Muscle layer of colon (tissue), 2 donors: ENCODE measurements around the gene FZD1.

Experiments used
- H3K27ac ChIP-seq: one replicate; pipeline ENCODE4 v1.7.0; 2013; ENCODE audit warnings: low read depth, mild to moderate bottlenecking, low read length, moderate library complexity
- H3K27me3 ChIP-seq, 2 donors: one replicate each; pipeline ENCODE4 v1.7.0; 2013; ENCODE audit warnings: low read length in 2 of 2, mild to moderate bottlenecking in 2 of 2; ENCODE audit not compliant: insufficient read depth in 2 of 2, control insufficient read depth in 1 of 2
- H3K36me3 ChIP-seq: one replicate; pipeline ENCODE4 v1.7.0; 2013; ENCODE audit warnings: mild to moderate bottlenecking, low read length; ENCODE audit not compliant: insufficient read depth
- H3K4me1 ChIP-seq: one replicate; pipeline ENCODE4 v1.7.0; 2013; ENCODE audit warnings: mild to moderate bottlenecking, low read length; ENCODE audit not compliant: insufficient read depth
- H3K4me3 ChIP-seq, 2 donors: one replicate each; pipeline ENCODE4 v1.7.0; 2013; ENCODE audit warnings: low read length in 2 of 2, low read depth in 1 of 2, mild to moderate bottlenecking in 1 of 2, moderate library complexity in 1 of 2
- H3K9ac ChIP-seq: one replicate; pipeline ENCODE4 v1.7.0; 2013; ENCODE audit warnings: low read length
- H3K9me3 ChIP-seq: one replicate; pipeline ENCODE4 v1.7.0; 2013; ENCODE audit warnings: mild to moderate bottlenecking, low read length
- donor health status: abdominal sarcoma.
- donor health status: Adenocarcinoma of cecum.

Gene FZD1

DNA sequence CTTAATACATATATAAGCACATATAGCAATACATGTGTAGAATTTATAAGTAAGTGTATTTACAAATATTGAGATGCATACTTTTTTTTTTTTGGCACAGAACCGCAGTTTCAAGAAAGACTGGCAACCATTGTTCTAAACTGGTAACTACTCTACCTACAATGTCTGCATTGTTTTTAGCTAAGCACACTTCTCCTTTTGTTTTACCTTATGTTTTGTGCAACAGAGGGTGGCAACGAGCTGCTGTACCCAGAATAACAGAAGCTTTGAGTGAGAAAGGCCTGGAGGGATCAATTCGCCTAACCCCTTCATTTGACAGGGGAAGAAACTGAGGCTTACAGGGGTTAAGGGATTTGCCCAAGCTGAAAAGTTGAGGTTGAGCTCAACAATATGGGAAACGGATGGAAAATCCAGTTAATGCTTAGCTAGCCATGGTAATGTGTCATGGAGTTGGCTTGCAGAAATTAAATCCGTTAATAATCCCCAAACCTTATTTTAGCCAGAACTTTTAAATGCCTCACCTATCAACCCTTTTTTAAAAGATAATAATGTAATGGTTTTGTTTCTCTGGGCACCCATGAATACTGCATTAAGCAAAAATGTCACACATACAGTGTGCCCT lies 25.5 kb downstream of the FZD1 start:
- H3K4me3 ChIP-seq: no peak overlapping the region
- no peaks in the 10 kb centered on the region for H3K36me3 ChIP-seq
- H3K27ac ChIP-seq: no peak overlapping the region
- peaks cover 3% of the 10 kb centered on the region for H3K4me1 ChIP-seq
- no peak overlapping the region for H3K9ac ChIP-seq
- H3K27me3 ChIP-seq: no peaks in the 10 kb centered on the region
- H3K9me3 ChIP-seq: no peaks in the 10 kb centered on the region

DNA sequence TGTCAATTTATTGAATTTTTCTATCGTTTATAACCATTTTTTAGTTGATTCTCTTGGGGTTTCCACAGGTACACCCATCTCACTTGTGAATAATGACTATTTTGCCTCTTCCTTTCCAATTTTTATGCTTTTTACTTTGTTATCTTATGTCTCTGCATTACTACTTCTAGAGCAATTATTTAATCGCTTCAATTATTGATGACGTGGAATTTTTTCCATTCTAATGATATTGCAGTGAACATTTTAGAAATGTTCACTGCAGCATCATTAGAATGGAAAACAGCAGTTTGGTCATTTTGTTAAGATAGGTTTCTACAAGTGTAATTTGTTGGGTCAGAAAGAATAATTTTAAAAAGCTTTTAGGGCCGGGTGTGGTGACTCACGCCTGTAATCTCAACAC lies 27.1 kb downstream of the FZD1 start:
- Histone ChIP-seq H3K4me1 (peaks cover 3% of the 10 kb centered on the region), H3K9me3 (no peaks in the 10 kb centered on the region), H3K27me3 (no peaks in the 10 kb centered on the region), H3K4me3 (no peak overlapping the region), H3K9ac (no peak overlapping the region), H3K27ac (no peak overlapping the region), H3K36me3 (no peaks in the 10 kb centered on the region)

DNA sequence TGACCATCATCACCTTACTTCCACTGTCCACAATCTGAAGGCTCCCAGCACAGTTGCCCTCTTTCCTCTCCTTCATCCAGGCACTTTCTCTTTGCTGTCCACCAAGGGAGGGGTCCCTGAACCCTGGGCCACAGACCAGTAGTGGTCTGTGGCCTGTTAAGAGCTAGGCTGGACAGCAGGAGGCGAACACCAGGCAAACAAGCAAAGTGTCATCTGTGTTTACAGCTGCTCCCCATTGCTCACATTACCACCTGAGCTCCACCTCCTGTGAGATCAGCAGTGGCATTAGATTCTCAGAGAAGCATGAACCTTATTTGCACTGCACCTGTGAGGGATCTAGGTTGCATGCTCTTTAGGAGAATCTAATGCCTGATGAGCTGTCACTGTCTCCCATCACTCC lies 27.7 kb downstream of the FZD1 start:
- H3K27me3 ChIP-seq: no peaks in the 10 kb centered on the region
- no peaks in the 10 kb centered on the region for H3K36me3 ChIP-seq
- no peaks in the 10 kb centered on the region for H3K9me3 ChIP-seq
- H3K4me1 ChIP-seq: peaks cover 3% of the 10 kb centered on the region
- H3K9ac ChIP-seq: no peak overlapping the region
- no peak overlapping the region for H3K27ac ChIP-seq
- no peak overlapping the region for H3K4me3 ChIP-seq

DNA sequence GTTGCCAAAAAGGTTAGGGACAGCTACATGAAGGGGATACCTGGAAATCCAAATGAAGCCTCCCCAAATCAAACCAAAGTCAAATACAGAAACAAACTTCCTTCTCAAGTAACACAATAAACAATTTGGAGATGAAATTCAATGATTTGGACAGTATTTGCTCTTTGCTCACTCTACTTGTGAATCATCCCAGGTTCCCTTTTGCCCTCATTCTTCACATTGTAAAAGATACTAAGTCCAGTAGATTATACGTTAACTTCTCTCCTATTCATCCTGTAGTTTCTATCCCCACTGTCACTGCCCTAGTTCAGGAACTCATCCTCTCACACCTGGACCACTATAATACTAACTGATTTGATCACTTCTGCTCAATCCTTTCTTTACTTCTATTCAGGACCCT lies 28.3 kb downstream of the FZD1 start:
- H3K27ac ChIP-seq: no peak overlapping the region
- no peaks in the 10 kb centered on the region for H3K36me3 ChIP-seq
- H3K4me3 ChIP-seq: no peak overlapping the region
- no peaks in the 10 kb centered on the region for H3K27me3 ChIP-seq
- no peak overlapping the region for H3K9ac ChIP-seq
- peaks cover 3% of the 10 kb centered on the region for H3K4me1 ChIP-seq
- H3K9me3 ChIP-seq: no peaks in the 10 kb centered on the region

DNA sequence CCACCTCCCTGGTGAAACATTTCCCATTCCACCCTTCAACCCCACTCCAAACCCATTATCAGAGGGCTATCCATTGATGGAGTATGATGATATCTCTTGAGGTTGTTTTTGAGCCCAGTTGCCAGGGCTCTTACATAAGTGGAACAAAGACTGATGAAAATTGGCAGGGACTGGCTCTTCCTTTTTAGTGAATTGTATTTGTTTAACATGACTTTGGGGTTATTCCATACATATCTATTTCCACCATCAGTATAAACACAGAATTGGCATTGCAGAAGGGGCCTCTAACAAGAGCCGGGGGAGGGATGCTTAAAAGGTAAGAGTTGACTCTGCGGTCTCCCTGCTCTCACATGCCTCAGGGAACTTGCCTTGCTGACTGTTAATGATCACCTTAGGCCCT lies 28.9 kb downstream of the FZD1 start:
- no peaks in the 10 kb centered on the region for H3K9me3 ChIP-seq
- no peak overlapping the region for H3K27ac ChIP-seq
- H3K27me3 ChIP-seq: no peaks in the 10 kb centered on the region
- H3K9ac ChIP-seq: no peak overlapping the region
- no peaks in the 10 kb centered on the region for H3K36me3 ChIP-seq
- no peaks in the 10 kb centered on the region for H3K4me1 ChIP-seq
- H3K4me3 ChIP-seq: no peak overlapping the region

DNA sequence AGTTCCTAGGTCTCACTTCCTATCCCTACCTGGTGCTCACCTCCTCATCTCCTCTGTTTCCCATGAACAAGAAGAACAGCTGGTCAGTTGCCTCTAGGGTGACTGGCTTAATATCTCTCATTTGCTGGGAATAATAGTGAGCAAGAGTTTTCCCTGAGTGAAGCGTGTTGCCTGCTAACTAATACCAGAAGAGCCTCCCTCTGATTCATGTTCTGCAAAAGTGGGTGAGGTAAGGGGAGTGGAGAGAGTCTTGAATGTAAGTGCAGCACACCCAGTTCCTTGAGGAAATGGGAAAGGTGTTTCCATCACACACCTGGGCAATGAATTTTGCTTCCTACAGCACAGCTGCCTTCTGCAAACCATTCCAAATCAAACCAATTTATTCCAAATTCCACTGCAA lies 29.6 kb downstream of the FZD1 start:
- Histone ChIP-seq H3K4me1 (no peaks in the 10 kb centered on the region), H3K27ac (no peak overlapping the region), H3K36me3 (no peaks in the 10 kb centered on the region), H3K9me3 (no peaks in the 10 kb centered on the region), H3K9ac (no peak overlapping the region), H3K4me3 (no peak overlapping the region), H3K27me3 (no peaks in the 10 kb centered on the region)

DNA sequence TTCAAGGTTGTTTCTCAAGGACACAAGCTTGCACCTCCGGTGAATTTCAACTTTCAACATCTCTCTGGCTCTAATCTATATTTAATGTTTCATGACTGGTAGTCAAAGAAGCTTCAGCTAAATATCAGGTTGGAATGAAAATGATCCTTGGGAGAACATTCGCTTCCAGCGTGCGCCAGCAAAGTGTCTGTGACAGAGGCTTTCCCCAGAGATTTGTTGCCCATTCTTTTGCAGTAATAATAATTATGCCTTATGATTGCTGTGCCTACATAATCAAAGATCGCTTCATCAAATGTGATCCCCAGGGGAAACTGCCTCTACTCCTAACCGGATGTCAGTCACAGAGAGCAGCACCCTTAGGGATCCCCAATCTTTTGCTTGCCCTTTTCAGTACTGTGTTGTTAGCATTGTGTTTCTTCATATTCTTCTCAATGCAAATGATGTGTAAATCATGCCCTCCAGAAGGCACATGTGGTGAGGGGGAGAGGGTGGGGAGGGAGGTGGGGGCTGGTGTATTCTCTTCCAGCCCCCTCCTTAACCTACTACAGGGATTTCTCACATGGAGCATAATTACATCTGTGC lies 30.5 kb downstream of the FZD1 start:
- Histone ChIP-seq H3K9me3 (no peaks in the 10 kb centered on the region), H3K4me1 (no peaks in the 10 kb centered on the region), H3K27me3 (no peaks in the 10 kb centered on the region), H3K27ac (no peak overlapping the region), H3K4me3 (no peak overlapping the region), H3K9ac (no peak overlapping the region), H3K36me3 (no peaks in the 10 kb centered on the region)

DNA sequence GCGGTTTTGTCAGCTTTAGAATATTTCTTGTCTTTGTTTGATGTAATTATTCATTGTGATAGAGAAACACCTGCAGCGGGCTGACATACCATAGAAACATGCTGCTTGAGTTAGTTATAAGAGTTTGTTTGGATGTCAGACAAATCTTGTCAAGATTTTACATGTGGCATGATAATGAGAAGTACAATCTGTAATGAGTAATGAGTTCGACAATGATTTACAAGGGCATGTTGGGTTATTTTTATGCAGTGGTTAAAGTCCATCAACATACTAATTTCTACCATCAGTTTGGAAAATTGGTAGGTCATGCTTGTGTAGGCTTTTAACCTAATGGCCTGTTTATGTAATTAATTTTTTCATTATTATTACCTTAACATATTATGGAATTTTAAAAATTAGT lies 31.3 kb downstream of the FZD1 start:
- no peak overlapping the region for H3K4me3 ChIP-seq
- H3K9me3 ChIP-seq: no peaks in the 10 kb centered on the region
- no peaks in the 10 kb centered on the region for H3K4me1 ChIP-seq
- no peak overlapping the region for H3K9ac ChIP-seq
- H3K36me3 ChIP-seq: no peaks in the 10 kb centered on the region
- H3K27ac ChIP-seq: no peak overlapping the region
- no peaks in the 10 kb centered on the region for H3K27me3 ChIP-seq

DNA sequence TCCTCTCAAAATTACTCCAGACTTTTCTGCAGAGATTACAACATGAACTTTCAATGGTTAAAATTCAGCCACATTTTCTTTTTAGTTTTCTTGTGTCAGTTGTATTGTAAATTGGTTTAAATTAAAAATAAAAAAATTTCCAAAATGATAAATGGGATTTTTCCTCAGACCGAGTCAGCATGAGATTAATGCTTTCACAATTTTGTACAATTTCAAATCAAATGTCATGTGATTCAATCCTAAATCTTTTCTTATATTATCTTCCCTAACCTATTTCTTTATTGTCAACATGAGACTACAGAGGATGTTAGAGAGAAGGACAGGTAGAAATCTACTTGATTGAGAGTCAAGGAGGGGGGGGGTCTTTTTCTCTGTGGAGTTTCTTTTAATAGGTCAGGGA lies 33.7 kb downstream of the FZD1 start:
- H3K36me3 ChIP-seq: no peaks in the 10 kb centered on the region
- H3K4me1 ChIP-seq: no peaks in the 10 kb centered on the region
- no peak overlapping the region for H3K9ac ChIP-seq
- H3K27me3 ChIP-seq: no peaks in the 10 kb centered on the region
- no peak overlapping the region for H3K27ac ChIP-seq
- no peaks in the 10 kb centered on the region for H3K9me3 ChIP-seq
- no peak overlapping the region for H3K4me3 ChIP-seq

DNA sequence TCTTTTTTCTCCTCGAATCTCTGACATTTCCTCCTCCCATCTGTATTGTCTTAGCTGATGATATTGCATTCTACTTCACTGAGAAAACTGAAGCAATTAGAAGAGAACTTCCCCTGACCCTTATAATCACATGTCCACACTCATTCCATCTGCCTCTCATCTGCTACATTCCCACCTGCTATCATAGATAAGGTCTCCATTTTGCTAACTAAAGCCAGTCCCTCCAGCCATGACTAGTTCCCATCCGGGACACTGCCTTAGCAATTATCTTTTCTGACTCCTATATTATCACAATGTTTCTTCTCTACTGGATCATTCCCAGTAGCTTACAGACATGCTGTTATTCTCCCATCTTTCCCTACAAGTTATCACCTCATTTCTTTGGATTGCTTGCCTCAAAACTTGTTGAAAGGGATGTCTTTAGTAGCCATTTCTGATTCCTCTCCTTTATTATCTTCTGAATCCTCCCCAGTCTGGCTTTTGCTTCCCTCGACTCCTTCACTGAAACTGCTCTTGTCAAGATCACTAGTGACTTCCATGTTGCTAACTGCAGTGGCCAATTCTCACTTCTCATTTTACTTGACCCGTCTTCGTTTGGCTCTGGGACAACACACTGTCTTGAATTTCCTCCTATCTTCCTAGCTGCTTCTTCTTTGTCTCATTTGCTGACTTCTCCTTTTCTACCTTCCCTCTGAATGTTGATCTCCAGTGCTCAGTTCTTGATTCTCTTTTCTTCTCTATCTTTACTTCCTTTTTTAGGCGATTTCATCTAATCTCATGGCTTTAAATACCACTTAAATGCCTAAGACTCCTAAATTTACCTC lies 35.9 kb downstream of the FZD1 start:
- H3K27me3 ChIP-seq: no peaks in the 10 kb centered on the region
- no peaks in the 10 kb centered on the region for H3K9me3 ChIP-seq
- no peaks in the 10 kb centered on the region for H3K36me3 ChIP-seq
- no peak overlapping the region for H3K9ac ChIP-seq
- no peak overlapping the region for H3K4me3 ChIP-seq
- H3K27ac ChIP-seq: no peak overlapping the region
- no peaks in the 10 kb centered on the region for H3K4me1 ChIP-seq

DNA sequence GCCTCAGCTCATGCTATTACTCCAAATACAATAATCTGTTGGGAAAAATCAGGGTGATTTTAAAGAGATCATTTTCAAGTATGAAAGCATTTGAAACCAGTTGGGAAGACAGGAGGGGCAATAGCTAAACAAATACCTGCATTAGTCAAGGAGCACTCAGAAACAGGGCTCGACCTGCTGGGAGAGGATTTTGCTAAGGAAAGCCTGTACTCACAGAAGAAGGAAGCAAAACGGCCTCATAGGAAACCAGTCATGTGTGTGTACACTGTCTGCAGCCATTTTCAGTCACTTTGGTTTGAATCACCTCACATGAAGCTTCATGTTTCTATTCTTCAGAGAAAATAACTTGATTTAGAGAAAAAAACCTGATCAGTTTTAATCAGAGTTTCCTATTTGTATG lies 38.6 kb downstream of the FZD1 start:
- Histone ChIP-seq H3K4me1 (no peaks in the 10 kb centered on the region), H3K9me3 (no peaks in the 10 kb centered on the region), H3K36me3 (no peaks in the 10 kb centered on the region), H3K9ac (no peak overlapping the region), H3K4me3 (no peak overlapping the region), H3K27ac (no peak overlapping the region), H3K27me3 (no peaks in the 10 kb centered on the region)

DNA sequence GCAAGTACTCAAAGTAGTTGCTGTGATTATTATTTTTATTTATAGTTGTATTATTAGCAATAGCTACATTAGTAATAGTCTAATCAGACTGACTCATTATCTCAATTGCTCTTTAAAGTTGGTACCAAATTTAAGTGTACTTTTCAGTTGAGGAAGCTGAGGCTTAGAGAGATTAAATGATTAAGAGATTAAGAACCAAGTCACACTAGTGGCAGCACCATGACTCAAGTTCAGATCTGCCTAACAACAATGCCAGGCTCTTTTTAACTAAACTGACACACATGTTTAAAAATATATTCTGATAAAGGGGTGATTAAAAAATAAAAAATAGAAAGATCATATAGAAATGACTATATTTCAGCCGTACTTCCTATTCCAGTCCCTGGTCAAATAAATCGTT lies 42.0 kb downstream of the FZD1 start:
- Histone ChIP-seq H3K9me3 (no peaks in the 10 kb centered on the region), H3K4me1 (no peaks in the 10 kb centered on the region), H3K9ac (no peak overlapping the region), H3K27ac (no peak overlapping the region), H3K36me3 (no peaks in the 10 kb centered on the region), H3K4me3 (no peak overlapping the region), H3K27me3 (no peaks in the 10 kb centered on the region)
